EL (cell line): ENCODE results near the gene LTF.
"Not testable (repeated sequence)": the region's sequence is repeated elsewhere in the genome, so short reads cannot be mapped to it uniquely, and the experiment has no call there.

Experiments
- DNase-seq: peaks from one replicate; pipeline ENCODE4 v3.0.0-alpha.2; 2016

The LTF gene

GRCh38 chr3:46464326-46465195 is at the start of gene LTF:
LTF (minus strand) TSS chr3:46464905; CDS start chr3:46464867, 38 bp downstream.
- DNase-seq = no peak

DNA sequence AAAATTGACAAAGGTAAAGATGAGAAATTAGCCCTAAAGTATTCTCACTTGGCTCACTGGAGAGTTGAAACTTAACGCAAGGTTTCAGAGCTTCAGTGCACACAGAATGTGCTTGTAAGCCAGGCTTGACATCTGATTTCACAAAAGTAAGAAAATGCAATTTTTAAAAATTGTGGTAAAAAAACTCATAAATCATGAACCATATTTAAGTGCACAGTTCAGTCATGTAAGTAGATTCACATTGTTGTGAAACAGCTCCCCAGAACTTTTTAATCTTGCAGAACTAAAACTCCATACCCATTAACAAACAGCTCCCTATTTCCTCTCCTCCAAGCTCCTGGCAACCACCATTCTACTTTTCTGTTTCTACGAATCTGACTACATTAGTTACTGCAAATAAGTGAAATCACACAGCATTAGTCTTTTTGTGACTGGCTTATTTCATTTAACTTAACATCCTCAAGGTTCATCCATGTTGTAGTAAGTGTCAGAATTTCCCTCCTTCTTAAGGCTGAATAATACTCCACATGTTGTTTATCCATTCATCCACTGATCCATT is 47.6 kb upstream of the LTF start:
- no peak for DNase-seq

DNA sequence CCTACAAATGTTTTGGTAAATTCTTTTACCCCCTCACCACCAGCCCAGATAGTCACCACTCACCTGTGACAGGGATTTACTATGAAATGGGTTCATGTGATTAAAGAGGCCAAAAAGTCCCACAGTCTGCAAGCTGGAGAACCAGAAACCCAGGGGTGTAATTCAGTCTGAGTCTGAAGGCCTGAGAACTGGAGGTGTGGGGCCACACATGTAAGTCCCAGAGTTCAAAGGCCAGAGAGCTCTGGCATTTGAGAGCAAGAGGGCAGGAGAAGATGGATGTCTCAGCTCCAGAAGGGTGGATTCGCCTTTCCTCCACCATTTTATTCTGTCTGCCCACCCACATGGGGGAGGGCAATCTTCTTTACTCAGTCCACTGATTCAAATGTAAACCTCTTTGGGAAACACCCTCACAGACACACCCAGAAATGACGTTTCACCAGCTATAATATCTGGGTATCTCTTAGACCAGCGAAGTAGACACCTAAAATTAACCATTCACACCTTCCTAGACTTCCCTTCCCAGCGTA is 45.0 kb upstream of the LTF start:
- DNase-seq = no peak

- no peak for DNase-seq
These were observed 44.3 kb upstream of the LTF start for GRCh38 chr3:46508850-46509591.

DNA sequence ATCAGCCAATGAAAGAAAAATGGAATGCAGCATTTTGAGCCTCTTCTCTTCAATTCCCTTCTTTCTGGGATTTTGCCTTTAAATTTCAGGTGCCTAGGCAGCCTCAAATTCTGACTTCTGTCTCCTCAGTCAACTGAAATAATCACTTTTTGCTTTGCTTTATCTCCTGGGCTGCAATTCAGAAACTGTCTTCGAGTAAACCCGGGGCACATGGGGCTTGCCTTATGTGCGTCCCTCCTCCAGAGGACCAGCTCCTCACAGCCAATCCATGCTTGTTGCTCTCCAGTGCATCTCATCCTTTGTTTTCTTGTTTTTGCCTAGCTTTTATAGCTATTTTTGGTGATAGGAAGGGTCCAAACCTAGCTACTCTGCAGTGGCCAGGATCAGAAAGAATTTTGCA is 41.8 kb upstream of the LTF start:
- DNase-seq = no peak

- no peak for DNase-seq
These were observed 41.2 kb upstream of the LTF start for GRCh38 chr3:46505953-46506352.

DNA sequence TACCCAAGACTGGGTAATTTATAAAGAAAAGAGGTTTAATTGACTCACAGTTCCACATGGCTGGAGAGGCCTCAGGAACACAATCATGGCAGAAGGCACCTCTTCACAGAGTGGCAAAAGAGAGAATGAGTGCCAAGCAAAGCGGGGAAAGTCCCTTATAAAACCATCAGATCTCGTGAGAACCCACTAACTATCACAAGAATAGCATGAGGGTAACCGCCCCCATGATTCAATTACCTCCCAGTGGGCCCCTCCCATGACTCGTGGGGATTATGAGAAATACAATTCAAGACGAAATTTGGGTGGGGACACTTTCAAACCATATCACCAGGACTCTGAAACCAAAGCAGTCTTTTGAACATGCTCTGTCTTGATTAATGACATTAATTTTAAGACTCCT is 40.1 kb upstream of the LTF start:
- no peak for DNase-seq

GRCh38 chr3:46503200-46503874 is 38.6 kb upstream of the LTF start:
- DNase-seq = no peak

GRCh38 chr3:46501702-46502101 is 37.0 kb upstream of the LTF start:
- no peak for DNase-seq

DNA sequence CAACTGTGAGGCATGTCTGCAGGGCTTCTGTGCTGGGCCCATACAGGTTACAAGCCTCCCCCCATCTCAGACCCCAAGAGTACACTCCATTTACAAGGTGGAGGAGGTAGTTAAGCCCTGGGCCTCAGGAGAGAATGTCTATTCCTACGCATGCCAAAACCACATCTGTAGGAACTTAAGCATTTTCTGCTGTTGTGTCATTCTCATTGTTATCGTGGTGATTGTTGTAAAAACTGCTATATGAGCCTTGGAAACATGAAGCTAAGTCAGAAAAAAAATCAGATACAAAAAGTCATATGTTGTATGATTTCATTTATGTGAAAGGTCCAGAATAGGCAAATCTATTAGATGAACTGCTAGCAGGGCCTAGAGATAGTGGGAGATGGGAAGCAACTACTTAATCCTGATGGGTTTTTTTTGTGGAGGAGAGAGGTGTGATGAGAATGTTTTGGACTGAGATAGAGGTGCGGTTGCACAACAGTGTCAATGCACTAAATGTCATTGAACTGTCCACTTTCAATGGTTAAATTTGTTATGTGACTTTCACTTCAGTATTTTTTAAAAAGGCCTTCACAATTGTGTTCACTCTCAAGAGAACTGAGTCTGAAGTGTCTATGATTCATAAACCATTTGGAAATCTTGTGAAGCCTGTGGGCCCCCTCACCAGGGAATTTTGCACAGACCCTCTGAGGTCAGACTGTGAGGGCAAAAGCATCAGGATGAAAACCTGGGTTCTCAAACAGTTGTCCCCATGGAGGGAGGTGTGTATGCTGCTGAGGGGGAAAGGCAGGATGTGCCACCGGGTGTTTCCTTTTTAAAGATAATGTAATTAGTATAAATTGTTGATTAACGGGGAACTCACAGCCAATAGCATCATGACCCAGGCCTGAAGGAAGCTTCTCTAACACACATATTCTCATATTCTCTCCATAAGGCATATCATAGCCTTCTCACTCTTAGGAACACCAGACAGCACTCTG is 36.2 kb upstream of the LTF start:
- peak; percentile 57 for DNase-seq

- no peak for DNase-seq
These were observed 34.3 kb upstream of the LTF start for GRCh38 chr3:46498916-46499519.

DNA sequence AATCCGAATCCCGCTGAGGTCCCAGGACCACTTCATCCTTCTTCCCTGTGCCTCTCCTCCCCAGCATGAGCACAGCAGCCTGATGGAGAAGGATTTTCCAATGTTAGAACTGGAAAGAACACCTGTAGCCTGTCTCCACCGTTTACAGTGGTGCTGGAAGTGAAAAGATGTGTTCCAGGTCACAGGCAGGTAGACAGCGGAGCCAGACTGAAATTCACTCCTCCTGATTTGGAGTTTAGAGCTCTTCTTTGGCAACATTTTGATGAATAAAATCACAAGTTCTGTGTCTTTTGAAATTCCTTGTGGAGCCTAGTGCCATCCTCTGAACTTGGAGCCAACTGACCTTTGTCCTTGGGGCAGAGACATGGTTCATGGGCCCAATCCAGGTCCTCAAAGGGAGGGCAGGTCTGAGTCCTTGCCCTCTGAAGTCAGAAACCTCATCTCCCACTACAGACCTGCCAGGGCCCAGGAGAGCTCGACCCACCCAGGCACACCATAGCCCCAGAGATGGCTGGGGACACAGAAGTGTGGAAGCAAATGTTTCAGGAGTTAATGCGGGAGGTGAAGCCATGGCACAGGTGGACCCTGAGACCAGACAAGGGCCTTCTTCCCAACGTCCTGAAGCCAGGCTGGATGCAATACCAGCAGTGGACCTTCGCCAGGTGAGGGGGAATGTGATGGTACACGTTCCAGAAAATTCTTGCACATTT is 33.0 kb upstream of the LTF start, which contains the start of gene RTP3:
TSS of gene RTP3 (plus strand) at position 421 of the 710 bp plus-strand sequence. CDS start at position 508, 87 bp downstream.
- DNase-seq = no peak

- peak; percentile 41 for DNase-seq
These were observed 32.2 kb upstream of the LTF start for GRCh38 chr3:46496746-46497555.

DNA sequence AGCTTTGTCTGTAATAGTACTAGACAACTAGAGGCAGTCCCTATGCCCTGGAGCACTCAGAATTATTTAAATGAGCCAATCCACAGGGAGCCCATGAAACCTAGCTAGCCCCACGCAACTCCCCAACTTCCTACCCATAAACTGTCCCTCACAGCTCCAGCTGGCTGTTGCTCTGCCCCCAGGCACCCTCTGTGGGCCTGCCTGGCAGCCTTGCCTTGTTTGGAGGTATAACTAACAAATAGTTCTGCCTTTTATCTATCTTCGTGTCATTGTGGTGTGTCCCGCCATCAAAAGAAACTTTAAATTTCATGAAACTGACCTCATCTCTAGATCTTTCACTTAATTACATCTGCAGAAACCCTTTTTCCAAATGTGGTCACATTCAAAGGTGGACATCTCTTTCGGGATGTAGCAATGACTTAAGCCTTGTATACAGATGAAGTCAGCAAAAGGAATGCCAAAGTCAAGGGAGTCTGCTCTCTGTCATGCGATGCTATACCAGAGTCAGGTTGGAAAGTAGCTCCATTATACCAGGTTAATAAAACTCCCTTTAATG is 31.3 kb upstream of the LTF start:
- peak; percentile 92 for DNase-seq

- DNase-seq = not testable (repeated sequence)
These were observed 29.8 kb upstream of the LTF start for GRCh38 chr3:46494491-46494890.

GRCh38 chr3:46492890-46493547 is 28.3 kb upstream of the LTF start:
- DNase-seq = no peak

- no peak for DNase-seq
These were observed 26.7 kb upstream of the LTF start for GRCh38 chr3:46491089-46492070.
